H9 (cell line): ENCODE measurements around the gene CMTM7. TPM values are rescaled to one million over a fixed set of nuclear protein-coding genes. Genes with fewer than 3 reads are reported as not detected.

Experiments used
- DNase-seq: peaks from one replicate; pipeline ENCODE4 v3.0.0-alpha.2; 2017
- H2AFZ ChIP-seq: one replicate; pipeline ENCODE4 v1.6.1; 2013; ENCODE audit warnings: mild to moderate bottlenecking, low read length, control low read depth, moderate library complexity
- H2AK5ac ChIP-seq: 2 replicates; pipeline ENCODE4 v1.6.1; 2013; ENCODE audit warnings: low read length, control low read depth, mixed read lengths; ENCODE audit not compliant: insufficient read length
- H2BK120ac ChIP-seq: one replicate; pipeline ENCODE4 v1.6.1; 2013; ENCODE audit warnings: low read depth, mild to moderate bottlenecking, low read length, control low read depth, inconsistent platforms; ENCODE audit not compliant: poor library complexity, severe bottlenecking
- H2BK12ac ChIP-seq: 2 replicates; pipeline ENCODE4 v1.6.1; 2013; ENCODE audit warnings: low read length, control low read depth, mixed read lengths, low read depth; ENCODE audit not compliant: insufficient read length
- H2BK15ac ChIP-seq: 2 replicates; pipeline ENCODE4 v1.6.1; 2013; ENCODE audit warnings: low read depth, low read length, control low read depth
- H2BK20ac ChIP-seq: one replicate; pipeline ENCODE4 v1.6.1; 2013; ENCODE audit warnings: low read depth, mild to moderate bottlenecking, low read length, control low read depth, inconsistent platforms; ENCODE audit not compliant: poor library complexity, severe bottlenecking
- H2BK5ac ChIP-seq: 2 replicates; pipeline ENCODE4 v1.6.1; 2013; ENCODE audit warnings: low read length, control low read depth, mixed read lengths; ENCODE audit not compliant: insufficient read length
- H3K14ac ChIP-seq: 2 replicates; pipeline ENCODE4 v1.6.1; 2013; ENCODE audit warnings: low read length, control low read depth; ENCODE audit not compliant: insufficient read depth
- H3K18ac ChIP-seq: 2 replicates; pipeline ENCODE4 v1.6.1; 2013; ENCODE audit warnings: low read depth, mild to moderate bottlenecking, mixed read lengths, low read length, control low read depth; ENCODE audit not compliant: insufficient read length
- H3K23ac ChIP-seq: 2 replicates; pipeline ENCODE4 v1.6.1; 2013; ENCODE audit warnings: low read length, control low read depth, mixed read lengths, low read depth; ENCODE audit not compliant: insufficient read length
- H3K23me2 ChIP-seq: 2 replicates; pipeline ENCODE4 v1.6.1; 2013; ENCODE audit warnings: low read depth, mild to moderate bottlenecking, mixed read lengths, low read length, control low read depth; ENCODE audit not compliant: insufficient read length, poor library complexity, severe bottlenecking
- H3K27ac ChIP-seq: 2 replicates; pipeline ENCODE4 v1.5.1; 2013; ENCODE audit warnings: low read length, control low read depth, mixed read lengths, low read depth; ENCODE audit not compliant: insufficient read length
- H3K27me3 ChIP-seq: 2 replicates; pipeline ENCODE4 v1.6.1; 2013; ENCODE audit warnings: low read length, control low read depth, inconsistent platforms; ENCODE audit not compliant: insufficient read depth
- H3K4ac ChIP-seq: 2 replicates; pipeline ENCODE4 v1.6.1; 2013; ENCODE audit warnings: low read depth, mild to moderate bottlenecking, control low read depth, inconsistent platforms, low read length, moderate library complexity
- H3K4me1 ChIP-seq: 2 replicates; pipeline ENCODE4 v1.6.1; 2013; ENCODE audit warnings: low read length, control low read depth, inconsistent platforms; ENCODE audit not compliant: insufficient read depth
- H3K4me2 ChIP-seq: 2 replicates; pipeline ENCODE4 v1.6.1; 2013; ENCODE audit warnings: low read length, control low read depth, mixed read lengths; ENCODE audit not compliant: insufficient read length, insufficient read depth
- H3K56ac ChIP-seq: 2 replicates; pipeline ENCODE4 v1.6.1; 2013; ENCODE audit warnings: low read depth, mild to moderate bottlenecking, mixed read lengths, low read length, control low read depth; ENCODE audit not compliant: insufficient read length
- H3K79me1 ChIP-seq: 2 replicates; pipeline ENCODE4 v1.6.1; 2013; ENCODE audit warnings: low read depth, mild to moderate bottlenecking, moderate library complexity, low read length, control low read depth, inconsistent platforms; ENCODE audit not compliant: insufficient read depth, poor library complexity, severe bottlenecking
- H3K79me2 ChIP-seq: 2 replicates; pipeline ENCODE4 v1.6.1; 2013; ENCODE audit warnings: low read length, control low read depth, inconsistent platforms; ENCODE audit not compliant: insufficient read depth
- H3K9ac ChIP-seq: 2 replicates; pipeline ENCODE4 v1.6.1; 2013; ENCODE audit warnings: low read length, control low read depth, mixed read lengths; ENCODE audit not compliant: insufficient read length; ENCODE audit errors: extremely low read depth
- H3K9me3 ChIP-seq: one replicate; pipeline ENCODE4 v1.6.1; 2013; ENCODE audit warnings: low read depth, low read length, inconsistent platforms; ENCODE audit not compliant: control insufficient read depth
- H3T11ph ChIP-seq: one replicate; pipeline ENCODE4 v1.6.1; 2013; ENCODE audit warnings: mild to moderate bottlenecking, low read length, control low read depth, inconsistent platforms
- H4K20me1 ChIP-seq: one replicate; pipeline ENCODE4 v1.6.1; 2013; ENCODE audit not compliant: control insufficient read depth, insufficient read length, insufficient read depth
- H4K5ac ChIP-seq: 2 replicates; pipeline ENCODE4 v1.6.1; 2013; ENCODE audit warnings: low read depth, mild to moderate bottlenecking, mixed read lengths, low read length, control low read depth; ENCODE audit not compliant: insufficient read length
- H4K8ac ChIP-seq: replicated peaks from 2 replicates; pipeline ENCODE4 v1.6.1; 2013; ENCODE audit warnings: low read length, control low read depth, mixed read lengths, low read depth; ENCODE audit not compliant: insufficient read length
- H4K91ac ChIP-seq: 2 replicates; pipeline ENCODE4 v1.6.1; 2013; ENCODE audit warnings: low read depth, mild to moderate bottlenecking, moderate library complexity, mixed read lengths, low read length, control low read depth; ENCODE audit not compliant: insufficient read length
- H3K27ac Mint-ChIP-seq, 3 experiments: 2 replicates in 2 of 3; 3 replicates in 1 of 3; pipeline ENCODE4 v1.8.0; 2020 to 2021; ENCODE audit warnings: mixed read lengths in 3 of 3, mild to moderate bottlenecking in 1 of 3, moderate library complexity in 1 of 3
- H3K27me3 Mint-ChIP-seq: 2 replicates; pipeline ENCODE4 v1.8.0; 2021; ENCODE audit warnings: low read depth, mild to moderate bottlenecking, moderate library complexity, mixed read lengths
- H3K36me3 Mint-ChIP-seq, 3 experiments: 2 replicates in 2 of 3; 3 replicates in 1 of 3; pipeline ENCODE4 v1.8.0; 2020 to 2021; ENCODE audit warnings: low read depth in 3 of 3, mixed read lengths in 3 of 3; ENCODE audit not compliant: insufficient read depth in 1 of 3
- H3K4me1 Mint-ChIP-seq, 2 experiments: 2 replicates each; pipeline ENCODE4 v1.8.0; 2020; ENCODE audit warnings: mixed read lengths in 2 of 2
- H3K4me3 Mint-ChIP-seq, 2 experiments: 2 replicates in 1 of 2; 3 replicates in 1 of 2; pipeline ENCODE4 v1.8.0; 2020 to 2021; ENCODE audit warnings: mild to moderate bottlenecking in 2 of 2, mixed read lengths in 2 of 2, moderate library complexity in 1 of 2
- H3K9me3 Mint-ChIP-seq, 2 experiments: 2 replicates in 1 of 2; 3 replicates in 1 of 2; pipeline ENCODE4 v1.8.0; 2020; ENCODE audit warnings: mild to moderate bottlenecking in 2 of 2, mixed read lengths in 2 of 2, moderate library complexity in 1 of 2
- CTCF ChIP-seq: fragments of 200-600 bp; sonication (generic); conservative IDR thresholded peaks from 3 replicates; pipeline ENCODE4 v1.8.0; 2021; ENCODE audit warnings: antibody characterized with exemption, mild to moderate bottlenecking
- WGBS: extraction: QIAGEN DNeasy Blood & Tissue Kit; methylation state at CpG from one replicate; pipeline ENCODE4 v1.1.7; 2013; ENCODE audit warnings: missing lambda C conversion rate, low lambda C conversion rate, mixed read lengths; ENCODE audit not compliant: insufficient read length; ENCODE audit errors: extremely low coverage; 5-methylcytosine and 5-hydroxymethylcytosine counted together
- total RNA-seq: library from RNA; stranded (reverse); gene quantifications from 2 replicates; pipeline ENCODE4 v1.2.1, GENCODE V29; 2021

The CMTM7 gene
- total RNA-seq, 1 experiment from 2014 or later, result 23.9 TPM

GRCh38 chr3:32431481-32431880 lies 39.8 kb downstream of the CMTM7 start:
- no peak overlapping the region for H2AFZ ChIP-seq
- no CpG with 5 or more reads among the region's 3 CpGs for WGBS
- no peak for DNase-seq

More at GRCh38 chr3:32431481-32431880, 39.8 kb downstream of the CMTM7 start:
- H3K27me3 Mint-ChIP-seq, result no peaks in the 10 kb centered on the region
- Histone ChIP-seq H2BK120ac (no peak overlapping the region), H4K5ac (no peak overlapping the region), H4K91ac (no peak overlapping the region), H2BK20ac (no peak overlapping the region), H3K4ac (no peak overlapping the region), H3K27ac (no peak overlapping the region), H3T11ph (no peak overlapping the region), H3K4me2 (no peak overlapping the region), H3K27me3 (no peaks in the 10 kb centered on the region), H2AK5ac (no peak overlapping the region), H3K23me2 (no peaks in the 10 kb centered on the region), H2BK12ac (no peak overlapping the region), H3K14ac (no peak overlapping the region), H3K4me1 (no peaks in the 10 kb centered on the region), H3K18ac (no peak overlapping the region), H4K8ac (no peak overlapping the region), H3K9me3 (no peaks in the 10 kb centered on the region), H3K79me2 (no peaks in the 10 kb centered on the region), H3K9ac (no peak overlapping the region), H2BK15ac (no peak overlapping the region), H2BK5ac (no peak overlapping the region), H3K23ac (no peak overlapping the region), H3K79me1 (no peaks in the 10 kb centered on the region), H4K20me1 (no peaks in the 10 kb centered on the region), H3K56ac (no peak overlapping the region)
- no peak overlapping the region for H3K4me3 Mint-ChIP-seq
- TF ChIP-seq CTCF, result no peak
- H3K9me3 Mint-ChIP-seq, result no peaks in the 10 kb centered on the region
- H3K4me1 Mint-ChIP-seq, result peaks cover 12 to 14% of the 10 kb centered on the region in 2 experiments
- H3K36me3 Mint-ChIP-seq, result no peaks in the 10 kb centered on the region; a peak in 1 of 7 replicates
- H3K27ac Mint-ChIP-seq, result no peak overlapping the region
